Keratinocyte (primary cell): ENCODE measurements around the gene TLR9.

ENCODE experiments used
- CTCF ChIP-seq, 3 experiments: IDR thresholded peaks in 1 of 3; conservative IDR thresholded peaks in 1 of 3; optimal IDR thresholded peaks in 1 of 3; 2 replicates in 2 of 3; 3 replicates in 1 of 3; pipeline versions ENCODE3 to v1.5.1; 2011; ENCODE audit warnings: low read length in 3 of 3, mild to moderate bottlenecking in 3 of 3, moderate library complexity in 2 of 3, control low read depth in 1 of 3, inconsistent platforms in 1 of 3; ENCODE audit not compliant: insufficient read depth in 2 of 3; ENCODE audit errors: extremely low read depth in 1 of 3
- EZH2 ChIP-seq: IDR thresholded peaks from one replicate; pipeline ENCODE4 v1.6.1; 2012; ENCODE audit warnings: inconsistent platforms, mild to moderate bottlenecking, low read length, moderate library complexity

- TF ChIP-seq CTCF (optimal IDR thresholded peaks at IDR 0.05 in 1 of 3, IDR thresholded peaks at IDR 0.05 in 1 of 3, conservative IDR thresholded peaks at IDR 0.05 in 1 of 3; ENCODE audit: extremely low read depth in 1 of 3, insufficient read depth in 2 of 3, low read length in 3 of 3) = no peak
- no peak for TF ChIP-seq EZH2
Observed at GRCh38 chr3:52243791-52244628, 18.6 kb upstream of the TLR9 start.
